WERI-Rb-1 (cell line): Measurements from ENCODE around the gene PRKAG2.

Experiments
- DNase-seq: peaks from one replicate; pipeline ENCODE4 v3.0.0-alpha.2; 2020
- H3K27ac ChIP-seq: fragments of 250-450 bp; sonication (Bioruptor Pico); 2 replicates; pipeline ENCODE4 v1.5.1; 2020; ENCODE audit warnings: mild to moderate bottlenecking, moderate library complexity
- H3K27me3 ChIP-seq: fragments of 250-450 bp; sonication (Bioruptor Pico); 2 replicates; pipeline ENCODE4 v1.5.1; 2021; ENCODE audit warnings: mild to moderate bottlenecking, low read depth, moderate library complexity; ENCODE audit not compliant: insufficient read depth, severe bottlenecking
- H3K36me3 ChIP-seq: fragments of 250-450 bp; sonication (Bioruptor Pico); 2 replicates; pipeline ENCODE4 v1.5.1; 2020; ENCODE audit warnings: mild to moderate bottlenecking, moderate library complexity
- H3K4me3 ChIP-seq: 2 replicates; pipeline ENCODE4 v1.5.1; 2011; ENCODE audit warnings: low read depth, mild to moderate bottlenecking, control low read depth, low read length
- H3K9me3 ChIP-seq: fragments of 250-450 bp; sonication (Bioruptor Pico); 2 replicates; pipeline ENCODE4 v1.5.1; 2021; ENCODE audit warnings: mild to moderate bottlenecking, moderate library complexity; ENCODE audit not compliant: severe bottlenecking
- CTCF ChIP-seq: IDR thresholded peaks from 2 replicates; pipeline ENCODE4 v1.5.1; 2011; ENCODE audit warnings: low read depth, mild to moderate bottlenecking, control low read depth, inconsistent platforms, low read length

Gene PRKAG2

DNA sequence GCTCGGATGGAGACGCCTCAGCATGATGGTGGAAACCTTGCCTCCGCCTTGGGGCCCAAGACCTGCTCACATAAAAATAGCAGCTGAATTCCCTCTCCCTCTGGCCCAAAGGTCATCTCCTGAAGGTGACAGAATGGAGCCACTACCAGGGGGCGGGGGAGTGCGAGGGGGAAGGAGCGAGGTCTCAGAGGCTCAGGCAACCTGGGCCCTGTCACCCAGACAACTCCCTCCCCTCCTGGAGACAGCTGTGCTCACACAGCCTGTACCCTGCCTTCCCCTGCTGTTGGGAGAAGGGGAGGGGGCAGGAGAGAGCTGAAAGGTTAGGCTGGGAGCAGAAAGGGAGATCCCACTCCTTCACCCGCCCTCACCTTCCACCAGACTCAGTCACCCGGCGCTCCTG, 184.2 kb downstream of the PRKAG2 start:
- Histone ChIP-seq H3K36me3 (no peaks in the 10 kb centered on the region), H3K27me3 (no peaks in the 10 kb centered on the region), H3K9me3 (no peaks in the 10 kb centered on the region), H3K4me3 (no peak overlapping the region), H3K27ac (no peak overlapping the region)
- no peak for DNase-seq
- TF ChIP-seq CTCF: no peak

GRCh38 chr7:151691449-151691848, 185.5 kb downstream of the PRKAG2 start:
- H3K27ac ChIP-seq: no peak overlapping the region
- H3K36me3 ChIP-seq: no peaks in the 10 kb centered on the region
- H3K9me3 ChIP-seq: no peaks in the 10 kb centered on the region
- H3K27me3 ChIP-seq: no peaks in the 10 kb centered on the region
- TF ChIP-seq CTCF: no peak
- DNase-seq: no peak
- no peak overlapping the region for H3K4me3 ChIP-seq

- no peak for TF ChIP-seq CTCF
- DNase-seq: no peak
- no peaks in the 10 kb centered on the region for H3K27me3 ChIP-seq
- H3K27ac ChIP-seq: no peak overlapping the region
- H3K9me3 ChIP-seq: no peaks in the 10 kb centered on the region
- no peaks in the 10 kb centered on the region for H3K36me3 ChIP-seq
- H3K4me3 ChIP-seq: no peak overlapping the region
Observed at GRCh38 chr7:151690606-151691005, 186.3 kb downstream of the PRKAG2 start.

DNA sequence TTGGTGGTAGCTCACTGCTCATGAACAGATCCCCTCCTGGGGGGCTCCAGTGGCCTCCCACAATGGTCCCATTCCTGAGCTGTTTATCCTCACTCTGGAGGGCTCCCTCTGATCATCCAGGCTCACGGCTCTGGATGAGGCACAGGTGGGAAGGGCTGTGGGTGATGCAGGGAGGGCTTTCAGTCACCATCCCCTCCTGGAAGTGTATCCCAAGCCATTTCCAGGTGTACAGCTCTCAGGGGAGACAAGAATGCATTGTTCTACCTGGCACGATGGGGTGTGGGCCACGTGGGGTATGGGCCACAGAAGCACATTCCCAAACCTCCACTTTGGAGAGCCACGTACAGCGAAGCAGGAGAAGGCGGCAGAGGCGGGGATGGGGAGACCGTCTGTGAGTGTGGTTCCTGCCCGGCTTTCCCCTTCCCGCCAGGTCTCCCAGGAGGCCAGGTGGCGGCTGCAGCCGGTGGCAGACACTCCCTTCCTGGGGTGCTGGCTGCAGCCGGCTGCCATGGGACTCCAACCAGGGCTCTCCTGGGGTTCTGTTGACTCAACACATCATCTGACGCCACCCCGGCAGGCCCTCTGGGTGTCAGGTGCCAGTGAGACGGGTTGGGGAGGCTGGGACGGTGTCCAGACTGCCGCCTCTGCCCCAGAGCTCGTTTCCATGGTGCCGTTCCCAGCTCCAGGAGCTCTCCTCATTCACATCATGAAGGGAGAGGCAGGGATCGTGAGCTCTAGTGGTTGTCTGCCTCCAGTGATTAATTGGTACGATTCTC, 187.5 kb downstream of the PRKAG2 start:
- no peak for TF ChIP-seq CTCF
- no peak for DNase-seq
- Histone ChIP-seq H3K27ac (no peak overlapping the region), H3K36me3 (no peaks in the 10 kb centered on the region), H3K4me3 (no peak overlapping the region), H3K27me3 (no peaks in the 10 kb centered on the region), H3K9me3 (no peaks in the 10 kb centered on the region)

DNA sequence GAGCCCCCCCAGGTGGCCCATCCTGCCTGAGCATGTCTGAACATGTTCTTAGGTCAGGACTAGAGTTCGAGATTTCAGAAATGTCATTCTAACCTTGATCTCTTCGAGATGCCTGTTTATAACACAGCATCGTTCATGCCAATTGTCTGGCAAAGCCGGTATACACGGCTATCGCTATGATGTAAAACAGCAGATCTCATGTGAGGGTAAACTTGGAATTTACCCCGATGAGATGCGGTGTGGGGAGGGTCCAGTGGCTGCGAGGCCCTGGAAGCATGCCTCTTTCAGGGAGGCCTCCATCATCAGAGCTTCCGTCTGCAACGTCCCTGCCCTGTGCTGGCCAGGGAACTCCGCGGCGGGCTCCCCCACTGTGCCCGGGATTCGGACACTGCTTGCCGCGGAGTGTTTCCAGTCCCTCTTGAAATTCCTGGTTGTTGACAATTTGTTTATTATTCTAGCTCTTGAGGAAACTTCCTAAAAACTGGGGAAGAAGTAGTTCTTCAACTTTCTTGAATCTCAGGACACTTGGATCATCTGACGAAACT, 188.6 kb downstream of the PRKAG2 start:
- no peak for TF ChIP-seq CTCF
- no peak overlapping the region for H3K27ac ChIP-seq

More for the DNA sequence above, 188.6 kb downstream of the PRKAG2 start:
- H3K9me3 ChIP-seq: no peaks in the 10 kb centered on the region
- no peak overlapping the region for H3K4me3 ChIP-seq
- DNase-seq: no peak
- H3K36me3 ChIP-seq: no peaks in the 10 kb centered on the region
- no peaks in the 10 kb centered on the region for H3K27me3 ChIP-seq
